CD8-positive, alpha-beta memory T cell (primary cell): ENCODE data around the gene SPRED2. TPM values are rescaled to one million over a fixed set of nuclear protein-coding genes. Genes with fewer than 3 reads are reported as not detected.
"Not testable (repeated sequence)": the region's sequence is repeated elsewhere in the genome, so short reads cannot be mapped to it uniquely, and the experiment has no call there.

ENCODE experiments used
- CTCF ChIA-PET: fragments of 350-600 bp; sonication (Branson Sonifier 250); formaldehyde crosslinking; loops from one replicate; lab custom pipeline; 2021; ENCODE audit warnings: antibody characterized with exemption; lab: Charles Lee
- POLR2A ChIA-PET: fragments of 350-600 bp; sonication (Branson Sonifier 250); formaldehyde crosslinking; loops from one replicate; lab custom pipeline; 2021; ENCODE audit warnings: antibody characterized with exemption; lab: Charles Lee
- DNase-seq, 5 donors: peaks; one replicate each; pipeline versions ENCODE4 v3.0.0 to v3.0.0-alpha.2; 2020 to 2022; ENCODE audit warnings: mixed read lengths in 1 of 5
- H3K27ac ChIP-seq: one replicate; pipeline ENCODE4 v1.7.0; 2013; ENCODE audit warnings: low read depth, mild to moderate bottlenecking, low read length, moderate library complexity
- H3K27me3 ChIP-seq: 2 replicates; pipeline ENCODE4 v1.7.0; 2013; ENCODE audit warnings: low read length, mild to moderate bottlenecking; ENCODE audit not compliant: insufficient read depth, poor library complexity, severe bottlenecking
- H3K36me3 ChIP-seq: 2 replicates; pipeline ENCODE4 v1.7.0; 2013; ENCODE audit warnings: mild to moderate bottlenecking, low read length, moderate library complexity; ENCODE audit not compliant: insufficient read depth
- H3K4me1 ChIP-seq: 2 replicates; pipeline ENCODE4 v1.7.0; 2013; ENCODE audit warnings: mild to moderate bottlenecking, low read length, moderate library complexity; ENCODE audit not compliant: insufficient read depth
- H3K4me3 ChIP-seq: 2 replicates; pipeline ENCODE4 v1.7.0; 2013; ENCODE audit warnings: mild to moderate bottlenecking, low read length
- H3K9me3 ChIP-seq: 2 replicates; pipeline ENCODE4 v1.7.0; 2013; ENCODE audit warnings: mild to moderate bottlenecking, low read length
- H3K27ac Mint-ChIP-seq, 8 donors: one replicate each; pipeline ENCODE4 v1.8.0; 2020 to 2021; ENCODE audit warnings: mixed read lengths in 8 of 8, mild to moderate bottlenecking in 6 of 8, inconsistent platforms in 3 of 8, moderate library complexity in 3 of 8
- H3K27me3 Mint-ChIP-seq, 2 donors: one replicate each; pipeline ENCODE4 v1.8.0; 2020 to 2021; ENCODE audit warnings: mixed read lengths in 2 of 2, mild to moderate bottlenecking in 1 of 2, moderate library complexity in 1 of 2
- H3K36me3 Mint-ChIP-seq, 3 donors: one replicate each; pipeline ENCODE4 v1.8.0; 2020 to 2021; ENCODE audit warnings: mixed read lengths in 3 of 3, inconsistent platforms in 1 of 3, mild to moderate bottlenecking in 1 of 3
- H3K4me1 Mint-ChIP-seq, 3 donors: one replicate each; pipeline ENCODE4 v1.8.0; 2020 to 2021; ENCODE audit warnings: mixed read lengths in 3 of 3, inconsistent platforms in 1 of 3, mild to moderate bottlenecking in 1 of 3
- H3K4me3 Mint-ChIP-seq, 7 donors: one replicate each; pipeline ENCODE4 v1.8.0; 2020 to 2021; ENCODE audit warnings: mixed read lengths in 7 of 7, mild to moderate bottlenecking in 6 of 7, moderate library complexity in 4 of 7, inconsistent platforms in 2 of 7
- H3K9me3 Mint-ChIP-seq, 5 donors: one replicate each; pipeline ENCODE4 v1.8.0; 2020 to 2022; ENCODE audit warnings: mixed read lengths in 5 of 5, mild to moderate bottlenecking in 3 of 5, moderate library complexity in 2 of 5, inconsistent platforms in 1 of 5
- polyA plus RNA-seq: library from polyadenylated mRNA; unstranded; fragments of 300-500 nt; fragmentation: Illumina TruSeq; gene quantifications from one replicate; pipeline ENCODE4 v1.2.3, GENCODE V29; 2021
- total RNA-seq, 2 experiments: library from RNA; stranded (reverse); gene quantifications; one replicate each; pipeline ENCODE4 v1.2.3, GENCODE V29; 2021

The SPRED2 gene
- total and polyA plus RNA-seq, 3 experiments from 2014 or later = 1.3 to 4.0 (median 3.0) TPM

GRCh38 chr2:65320946-65321345, 111.5 kb downstream of the SPRED2 start:
- Mint-ChIP-seq H3K36me3 (no peaks in the 10 kb centered on the region), H3K27ac (peak overlapping the region in 3 of 8 donors; percentile 37 to 90 (median 79)), H3K4me1 (peaks cover 12 to 16% (median 12%) of the 10 kb centered on the region in 3 donors), H3K4me3 (no peak overlapping the region), H3K27me3 (no peaks in the 10 kb centered on the region), H3K9me3 (no peaks in the 10 kb centered on the region)
- no peaks in the 10 kb centered on the region for H3K4me1 ChIP-seq
- H3K27ac ChIP-seq = no peak overlapping the region
- no peaks in the 10 kb centered on the region for H3K9me3 ChIP-seq
- no peak for DNase-seq
- H3K27me3 ChIP-seq = no peaks in the 10 kb centered on the region
- ChIA-PET POLR2A (no interaction called here), CTCF (no interaction called here)
- H3K36me3 ChIP-seq = no peaks in the 10 kb centered on the region
- H3K4me3 ChIP-seq = no peak overlapping the region

GRCh38 chr2:65320042-65320725, 112.2 kb downstream of the SPRED2 start:
- no peaks in the 10 kb centered on the region for H3K36me3 Mint-ChIP-seq
- H3K4me3 ChIP-seq = no peak overlapping the region
- CTCF ChIA-PET = no interaction called here
- no peaks in the 10 kb centered on the region for H3K9me3 Mint-ChIP-seq
- no peaks in the 10 kb centered on the region for H3K27me3 ChIP-seq
- H3K36me3 ChIP-seq = no peaks in the 10 kb centered on the region
- H3K9me3 ChIP-seq = no peaks in the 10 kb centered on the region
- H3K27me3 Mint-ChIP-seq = no peaks in the 10 kb centered on the region
- peak overlapping the region in 7 of 8 donors; percentile 21 to 90 (median 78) for H3K27ac Mint-ChIP-seq
- H3K4me3 Mint-ChIP-seq = peak overlapping the region in 5 of 7 donors; percentile 27 to 57 (median 50)
- peaks cover 12 to 16% (median 12%) of the 10 kb centered on the region in 3 donors for H3K4me1 Mint-ChIP-seq
- H3K4me1 ChIP-seq = no peaks in the 10 kb centered on the region
- POLR2A ChIA-PET = interaction anchor here (0.6 kb wide), 1 partner anchor 82 kb away, joined by 3 read pairs; no protein-coding TSS in a partner anchor
- no peak for DNase-seq
- no peak overlapping the region for H3K27ac ChIP-seq

GRCh38 chr2:65319674-65320041, 112.7 kb downstream of the SPRED2 start:
- Mint-ChIP-seq H3K36me3 (no peaks in the 10 kb centered on the region), H3K4me3 (no peak overlapping the region), H3K9me3 (no peaks in the 10 kb centered on the region), H3K27ac (peak overlapping the region in 6 of 8 donors; percentile 21 to 93 (median 88)), H3K27me3 (no peaks in the 10 kb centered on the region), H3K4me1 (peaks cover 12 to 16% (median 12%) of the 10 kb centered on the region in 3 donors)
- Histone ChIP-seq H3K9me3 (no peaks in the 10 kb centered on the region), H3K27me3 (no peaks in the 10 kb centered on the region), H3K4me1 (no peaks in the 10 kb centered on the region), H3K27ac (no peak overlapping the region), H3K36me3 (no peaks in the 10 kb centered on the region), H3K4me3 (no peak overlapping the region)
- ChIA-PET CTCF (no interaction called here), POLR2A (no interaction called here)
- no peak for DNase-seq

GRCh38 chr2:65319072-65319673, 113.2 kb downstream of the SPRED2 start:
- Mint-ChIP-seq H3K27me3 (no peaks in the 10 kb centered on the region), H3K36me3 (peaks cover 0 to 1% (median 0%) of the 10 kb centered on the region in 3 donors), H3K4me3 (no peak overlapping the region), H3K4me1 (peaks cover 12 to 16% (median 12%) of the 10 kb centered on the region in 3 donors), H3K9me3 (no peaks in the 10 kb centered on the region), H3K27ac (peak overlapping the region in 4 of 8 donors; percentile 3 to 93 (median 90))
- CTCF ChIA-PET = no interaction called here
- Histone ChIP-seq H3K4me3 (no peak overlapping the region), H3K9me3 (no peaks in the 10 kb centered on the region), H3K27ac (no peak overlapping the region), H3K27me3 (no peaks in the 10 kb centered on the region), H3K36me3 (no peaks in the 10 kb centered on the region), H3K4me1 (no peaks in the 10 kb centered on the region)
- POLR2A ChIA-PET = no interaction called here
- no peak for DNase-seq

GRCh38 chr2:65317841-65318240, 114.6 kb downstream of the SPRED2 start:
- ChIA-PET CTCF (no interaction called here), POLR2A (no interaction called here)
- no peaks in the 10 kb centered on the region for H3K36me3 ChIP-seq
- no peaks in the 10 kb centered on the region for H3K27me3 ChIP-seq
- DNase-seq = no peak
- Mint-ChIP-seq H3K4me3 (no peak overlapping the region), H3K27me3 (no peaks in the 10 kb centered on the region), H3K27ac (peak overlapping the region in 1 of 8 donors; percentile 40), H3K9me3 (no peaks in the 10 kb centered on the region), H3K36me3 (peaks cover 0 to 6% (median 5%) of the 10 kb centered on the region in 3 donors), H3K4me1 (peaks cover 12 to 14% (median 12%) of the 10 kb centered on the region in 3 donors)
- H3K9me3 ChIP-seq = no peaks in the 10 kb centered on the region
- H3K27ac ChIP-seq = no peak overlapping the region
- no peak overlapping the region for H3K4me3 ChIP-seq
- no peaks in the 10 kb centered on the region for H3K4me1 ChIP-seq

GRCh38 chr2:65317351-65317750, 115.0 kb downstream of the SPRED2 start:
- H3K27ac ChIP-seq, H3K36me3 Mint-ChIP-seq, H3K4me3 ChIP-seq, H3K4me3 Mint-ChIP-seq, H3K4me1 ChIP-seq, CTCF ChIA-PET, DNase-seq, H3K27me3 Mint-ChIP-seq, H3K9me3 Mint-ChIP-seq, POLR2A ChIA-PET, H3K27me3 ChIP-seq, H3K9me3 ChIP-seq, H3K36me3 ChIP-seq: not testable (repeated sequence)
- peaks cover 12 to 14% (median 12%) of the 10 kb centered on the region in 3 donors for H3K4me1 Mint-ChIP-seq
- H3K27ac Mint-ChIP-seq = peak overlapping the region in 1 of 8 donors; percentile 69

GRCh38 chr2:65316072-65316471, 116.3 kb downstream of the SPRED2 start:
- no peak overlapping the region for H3K4me3 ChIP-seq
- Mint-ChIP-seq H3K4me1 (peaks cover 12 to 14% (median 12%) of the 10 kb centered on the region in 3 donors), H3K4me3 (no peak overlapping the region), H3K27ac (no peak overlapping the region), H3K27me3 (no peaks in the 10 kb centered on the region), H3K36me3 (peaks cover 0 to 7% (median 7%) of the 10 kb centered on the region in 3 donors), H3K9me3 (no peaks in the 10 kb centered on the region)
- no peaks in the 10 kb centered on the region for H3K27me3 ChIP-seq
- H3K4me1 ChIP-seq = no peaks in the 10 kb centered on the region
- H3K36me3 ChIP-seq = no peaks in the 10 kb centered on the region
- DNase-seq = no peak
- POLR2A ChIA-PET = no interaction called here
- no peaks in the 10 kb centered on the region for H3K9me3 ChIP-seq
- CTCF ChIA-PET = no interaction called here
- H3K27ac ChIP-seq = no peak overlapping the region

GRCh38 chr2:65314801-65315441, 117.5 kb downstream of the SPRED2 start:
- Histone ChIP-seq H3K4me3 (no peak overlapping the region), H3K27ac (no peak overlapping the region), H3K9me3 (no peaks in the 10 kb centered on the region), H3K4me1 (no peaks in the 10 kb centered on the region), H3K36me3 (no peaks in the 10 kb centered on the region), H3K27me3 (no peaks in the 10 kb centered on the region)
- no peak overlapping the region for H3K27ac Mint-ChIP-seq
- H3K9me3 Mint-ChIP-seq = no peaks in the 10 kb centered on the region
- peaks cover 0 to 7% (median 7%) of the 10 kb centered on the region in 3 donors for H3K36me3 Mint-ChIP-seq
- peaks cover 2 to 5% (median 3%) of the 10 kb centered on the region in 3 donors for H3K4me1 Mint-ChIP-seq
- no peaks in the 10 kb centered on the region for H3K27me3 Mint-ChIP-seq
- no peak overlapping the region for H3K4me3 Mint-ChIP-seq
- DNase-seq = no peak
- POLR2A ChIA-PET = no interaction called here
- CTCF ChIA-PET = no interaction called here
